DND-41 (cell line): ENCODE measurements around the gene AUTS2.

Source experiments
- EZH2 ChIP-seq: IDR thresholded peaks from 3 replicates; pipeline ENCODE4 v1.6.1; 2012; ENCODE audit warnings: borderline replicate concordance, low read depth, mild to moderate bottlenecking, moderate library complexity, low read length, inconsistent platforms; ENCODE audit not compliant: severe bottlenecking
- TF ChIP-seq, protein P1 (sequence below): IDR thresholded peaks from 2 replicates; pipeline ENCODE4 v1.5.1; 2012; ENCODE audit warnings: borderline replicate concordance, low read length, moderate library complexity, mild to moderate bottlenecking; ENCODE audit not compliant: poor library complexity, severe bottlenecking; ENCODE audit errors: extremely low read depth

DNA sequence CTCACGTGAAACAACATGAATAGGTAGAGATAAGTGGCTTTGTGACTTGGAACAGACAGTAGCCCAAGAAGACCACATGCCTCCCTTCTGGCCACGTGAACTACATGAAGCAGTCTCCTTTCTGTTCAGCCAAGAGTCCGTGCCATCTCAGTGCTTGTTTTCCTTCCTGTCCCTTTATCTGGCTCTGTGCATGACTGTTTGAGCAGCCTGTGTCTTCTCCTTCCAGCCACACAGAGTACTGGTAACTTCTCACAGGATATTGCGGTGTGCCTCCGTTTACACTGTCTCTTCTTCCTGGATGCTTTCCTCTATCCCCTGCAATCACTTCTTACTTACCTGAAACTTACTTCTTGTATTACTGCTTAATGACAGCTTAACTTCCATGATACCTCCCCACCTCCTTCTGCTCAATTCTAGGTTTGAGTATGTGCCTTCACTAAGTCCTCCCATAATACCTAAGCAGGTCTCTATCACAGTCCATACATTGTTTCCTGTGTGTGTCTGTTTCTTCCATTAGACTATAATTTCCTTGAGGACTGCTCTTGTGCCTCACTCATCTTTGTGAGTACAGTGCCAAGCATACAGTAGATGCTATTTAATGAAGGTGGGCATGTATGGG, 748.7 kb downstream of the AUTS2 start:
- TF ChIP-seq, protein P1, sequence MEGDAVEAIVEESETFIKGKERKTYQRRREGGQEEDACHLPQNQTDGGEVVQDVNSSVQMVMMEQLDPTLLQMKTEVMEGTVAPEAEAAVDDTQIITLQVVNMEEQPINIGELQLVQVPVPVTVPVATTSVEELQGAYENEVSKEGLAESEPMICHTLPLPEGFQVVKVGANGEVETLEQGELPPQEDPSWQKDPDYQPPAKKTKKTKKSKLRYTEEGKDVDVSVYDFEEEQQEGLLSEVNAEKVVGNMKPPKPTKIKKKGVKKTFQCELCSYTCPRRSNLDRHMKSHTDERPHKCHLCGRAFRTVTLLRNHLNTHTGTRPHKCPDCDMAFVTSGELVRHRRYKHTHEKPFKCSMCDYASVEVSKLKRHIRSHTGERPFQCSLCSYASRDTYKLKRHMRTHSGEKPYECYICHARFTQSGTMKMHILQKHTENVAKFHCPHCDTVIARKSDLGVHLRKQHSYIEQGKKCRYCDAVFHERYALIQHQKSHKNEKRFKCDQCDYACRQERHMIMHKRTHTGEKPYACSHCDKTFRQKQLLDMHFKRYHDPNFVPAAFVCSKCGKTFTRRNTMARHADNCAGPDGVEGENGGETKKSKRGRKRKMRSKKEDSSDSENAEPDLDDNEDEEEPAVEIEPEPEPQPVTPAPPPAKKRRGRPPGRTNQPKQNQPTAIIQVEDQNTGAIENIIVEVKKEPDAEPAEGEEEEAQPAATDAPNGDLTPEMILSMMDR = no peak
- TF ChIP-seq EZH2 = no peak
